Measurements from ENCODE around the gene LCN12. TPM values are rescaled to one million over a fixed set of nuclear protein-coding genes. Genes with fewer than 3 reads are reported as not detected.

The LCN12 gene
- total RNA-seq, 1 experiment from 2014 or later: 2.1 TPM

- H2BK120ac ChIP-seq (ENCODE audit: low read depth, low read length, poor library complexity, severe bottlenecking): no peak overlapping the region
- H2BK5ac ChIP-seq (ENCODE audit: insufficient read length, low read length): no peak overlapping the region
- H2AFZ ChIP-seq (ENCODE audit: low read length): no peak overlapping the region
- H3K79me2 ChIP-seq (ENCODE audit: insufficient read depth, low read length): no peaks in the 10 kb centered on the region
- no peak overlapping the region for H4K8ac ChIP-seq (replicated peaks; ENCODE audit: insufficient read length, low read depth, low read length)
- H2BK15ac ChIP-seq (ENCODE audit: low read depth, low read length): no peak overlapping the region
- Mint-ChIP-seq H3K9me3 (no peaks in the 10 kb centered on the region), H3K27ac (no peak overlapping the region; a peak in 1 of 7 replicates), H3K4me3 (no peak overlapping the region), H3K4me1 (no peaks in the 10 kb centered on the region), H3K36me3 (ENCODE audit: insufficient read depth in 1 of 3, low read depth in 3 of 3) (peaks cover 41 to 81% (median 80%) of the 10 kb centered on the region in 3 experiments), H3K27me3 (ENCODE audit: low read depth) (no peaks in the 10 kb centered on the region; the same call in 1 of the 2 replicates)
- no peak overlapping the region for H4K91ac ChIP-seq (ENCODE audit: insufficient read length, low read depth, low read length)
- H3K4me2 ChIP-seq (ENCODE audit: insufficient read depth, insufficient read length, low read length): no peak overlapping the region
- no peak overlapping the region for H2AK5ac ChIP-seq (ENCODE audit: insufficient read length, low read length)
- H3T11ph ChIP-seq (ENCODE audit: low read length): no peak overlapping the region
- H3K23ac ChIP-seq (ENCODE audit: insufficient read length, low read depth, low read length): no peak overlapping the region
- H2BK12ac ChIP-seq (ENCODE audit: insufficient read length, low read depth, low read length): no peak overlapping the region
- WGBS (ENCODE audit: extremely low coverage, insufficient read length, low lambda C conversion rate): no CpG with 5 or more reads among the region's 12 CpGs
- no peak overlapping the region for H2BK20ac ChIP-seq (ENCODE audit: low read depth, low read length, poor library complexity, severe bottlenecking)
- no peaks in the 10 kb centered on the region for H3K9me3 ChIP-seq (ENCODE audit: control insufficient read depth, low read depth, low read length)
- no peak overlapping the region for H3K18ac ChIP-seq (ENCODE audit: insufficient read length, low read depth, low read length)
- no peak for DNase-seq
- no peaks in the 10 kb centered on the region for H3K27me3 ChIP-seq (ENCODE audit: insufficient read depth, low read length)
- H3K56ac ChIP-seq (ENCODE audit: insufficient read length, low read depth, low read length): no peak overlapping the region
- TF ChIP-seq CTCF (conservative IDR thresholded peaks at IDR 0.05): no peak
- no peak overlapping the region for H3K9ac ChIP-seq (ENCODE audit: extremely low read depth, insufficient read length, low read length)
- H3K79me1 ChIP-seq (ENCODE audit: insufficient read depth, low read depth, low read length, poor library complexity, severe bottlenecking): peaks cover under 1% of the 10 kb centered on the region
- no peaks in the 10 kb centered on the region for H3K23me2 ChIP-seq (ENCODE audit: insufficient read length, low read depth, low read length, poor library complexity, severe bottlenecking)
- no peak overlapping the region for H3K27ac ChIP-seq (ENCODE audit: insufficient read length, low read depth, low read length)
- no peaks in the 10 kb centered on the region for H4K20me1 ChIP-seq (ENCODE audit: control insufficient read depth, insufficient read depth, insufficient read length)
- no peak overlapping the region for H4K5ac ChIP-seq (ENCODE audit: insufficient read length, low read depth, low read length)
- no peaks in the 10 kb centered on the region for H3K4me1 ChIP-seq (ENCODE audit: insufficient read depth, low read length)
- no peak overlapping the region for H3K4ac ChIP-seq (ENCODE audit: low read depth, low read length)
- H3K14ac ChIP-seq (ENCODE audit: insufficient read depth, low read length): no peak overlapping the region
Observed at GRCh38 chr9:136903041-136903554, 49.0 kb upstream of the LCN12 start.
